ENCODE data around the gene ALDH2. TPM values are rescaled to one million over a fixed set of nuclear protein-coding genes. Genes with fewer than 3 reads are reported as not detected.
A peak's percentile ranks its signal among the peaks of the same experiment; 100 is the strongest.

ALDH2 gene
- total and polyA plus RNA-seq, 9 of the 15 experiments (the other 6 are each of a cell fraction or from before 2014, with no cell fraction given), result 1.9 to 22.5 (median 12.2) TPM

DNA sequence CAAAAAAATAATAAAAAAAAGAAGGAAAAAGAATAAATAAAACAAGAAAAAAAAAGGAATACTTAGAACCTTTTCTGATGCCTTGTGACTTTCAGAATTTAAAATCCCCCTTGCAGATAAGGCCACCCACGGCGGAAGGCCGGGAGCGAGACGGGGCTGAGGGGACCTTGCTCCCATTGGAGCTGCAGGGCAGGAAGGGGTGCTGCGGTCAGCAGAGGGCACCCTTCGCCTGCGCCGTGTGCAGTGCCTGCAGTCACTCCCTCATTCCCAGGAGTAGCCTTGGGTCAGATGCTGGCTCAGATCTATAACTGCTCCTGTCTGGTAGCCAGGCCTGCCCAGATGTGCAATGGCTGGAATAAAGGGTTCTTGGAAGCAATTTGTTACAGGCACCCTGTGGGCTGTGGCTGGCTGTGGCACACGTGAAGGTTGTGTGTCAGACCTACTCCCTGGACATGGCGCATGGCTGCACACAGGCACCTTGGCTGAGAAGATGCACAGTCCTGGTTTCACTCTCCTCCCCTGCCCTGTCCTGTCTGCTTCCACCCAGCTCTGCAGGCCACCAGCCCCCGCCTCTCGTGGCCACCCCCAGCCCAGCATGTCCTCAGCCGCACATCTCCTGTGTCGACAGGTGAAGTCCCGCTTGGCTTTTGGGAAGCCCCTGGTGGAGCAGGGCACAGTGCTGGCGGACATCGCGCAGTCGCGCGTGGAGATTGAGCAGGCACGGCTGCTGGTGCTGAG, 13.4 kb upstream of the ALDH2 start (continued):
- TF ChIP-seq, protein P1, sequence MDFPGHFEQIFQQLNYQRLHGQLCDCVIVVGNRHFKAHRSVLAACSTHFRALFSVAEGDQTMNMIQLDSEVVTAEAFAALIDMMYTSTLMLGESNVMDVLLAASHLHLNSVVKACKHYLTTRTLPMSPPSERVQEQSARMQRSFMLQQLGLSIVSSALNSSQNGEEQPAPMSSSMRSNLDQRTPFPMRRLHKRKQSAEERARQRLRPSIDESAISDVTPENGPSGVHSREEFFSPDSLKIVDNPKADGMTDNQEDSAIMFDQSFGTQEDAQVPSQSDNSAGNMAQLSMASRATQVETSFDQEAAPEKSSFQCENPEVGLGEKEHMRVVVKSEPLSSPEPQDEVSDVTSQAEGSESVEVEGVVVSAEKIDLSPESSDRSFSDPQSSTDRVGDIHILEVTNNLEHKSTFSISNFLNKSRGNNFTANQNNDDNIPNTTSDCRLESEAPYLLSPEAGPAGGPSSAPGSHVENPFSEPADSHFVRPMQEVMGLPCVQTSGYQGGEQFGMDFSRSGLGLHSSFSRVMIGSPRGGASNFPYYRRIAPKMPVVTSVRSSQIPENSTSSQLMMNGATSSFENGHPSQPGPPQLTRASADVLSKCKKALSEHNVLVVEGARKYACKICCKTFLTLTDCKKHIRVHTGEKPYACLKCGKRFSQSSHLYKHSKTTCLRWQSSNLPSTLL (IDR thresholded peaks at IDR 0.05), result no peak
- TF ChIP-seq STAG1 (CRISPR knock-in tag; IDR thresholded peaks at IDR 0.05; ENCODE audit: borderline replicate concordance) (peak; percentile 82; the same call in 1 of the 2 replicates), ZNF3 (CRISPR knock-in tag; IDR thresholded peaks at IDR 0.05) (no peak), ZNF140 (CRISPR knock-in tag; IDR thresholded peaks at IDR 0.05) (no peak)
- TF ChIP-seq, protein P2, sequence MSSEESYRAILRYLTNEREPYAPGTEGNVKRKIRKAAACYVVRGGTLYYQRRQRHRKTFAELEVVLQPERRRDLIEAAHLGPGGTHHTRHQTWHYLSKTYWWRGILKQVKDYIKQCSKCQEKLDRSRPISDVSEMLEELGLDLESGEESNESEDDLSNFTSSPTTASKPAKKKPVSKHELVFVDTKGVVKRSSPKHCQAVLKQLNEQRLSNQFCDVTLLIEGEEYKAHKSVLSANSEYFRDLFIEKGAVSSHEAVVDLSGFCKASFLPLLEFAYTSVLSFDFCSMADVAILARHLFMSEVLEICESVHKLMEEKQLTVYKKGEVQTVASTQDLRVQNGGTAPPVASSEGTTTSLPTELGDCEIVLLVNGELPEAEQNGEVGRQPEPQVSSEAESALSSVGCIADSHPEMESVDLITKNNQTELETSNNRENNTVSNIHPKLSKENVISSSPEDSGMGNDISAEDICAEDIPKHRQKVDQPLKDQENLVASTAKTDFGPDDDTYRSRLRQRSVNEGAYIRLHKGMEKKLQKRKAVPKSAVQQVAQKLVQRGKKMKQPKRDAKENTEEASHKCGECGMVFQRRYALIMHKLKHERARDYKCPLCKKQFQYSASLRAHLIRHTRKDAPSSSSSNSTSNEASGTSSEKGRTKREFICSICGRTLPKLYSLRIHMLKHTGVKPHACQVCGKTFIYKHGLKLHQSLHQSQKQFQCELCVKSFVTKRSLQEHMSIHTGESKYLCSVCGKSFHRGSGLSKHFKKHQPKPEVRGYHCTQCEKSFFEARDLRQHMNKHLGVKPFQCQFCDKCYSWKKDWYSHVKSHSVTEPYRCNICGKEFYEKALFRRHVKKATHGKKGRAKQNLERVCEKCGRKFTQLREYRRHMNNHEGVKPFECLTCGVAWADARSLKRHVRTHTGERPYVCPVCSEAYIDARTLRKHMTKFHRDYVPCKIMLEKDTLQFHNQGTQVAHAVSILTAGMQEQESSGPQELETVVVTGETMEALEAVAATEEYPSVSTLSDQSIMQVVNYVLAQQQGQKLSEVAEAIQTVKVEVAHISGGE (CRISPR knock-in tag; IDR thresholded peaks at IDR 0.05), result no peak

All from K562 (cell line).